Memory B cell (primary cell): ENCODE results near the gene AHNAK.

Source experiments
- ATAC-seq: fragments of 150-1000 bp; cut with Tn5 transposase; 2 replicates; pipeline ENCODE4 v1.10.0; 2021; ENCODE audit warnings: low read depth, mild to moderate bottlenecking, moderate library complexity
- DNase-seq, 2 donors: peaks; one replicate each; pipeline ENCODE4 v3.0.0; 2022; ENCODE audit warnings: low spot score in 2 of 2
- H3K27ac Mint-ChIP-seq: one replicate; pipeline ENCODE4 v1.8.0; 2022; ENCODE audit warnings: mild to moderate bottlenecking, moderate library complexity, mixed read lengths
- H3K27me3 Mint-ChIP-seq: one replicate; pipeline ENCODE4 v1.8.0; 2022; ENCODE audit warnings: mixed read lengths
- H3K36me3 Mint-ChIP-seq: one replicate; pipeline ENCODE4 v1.8.0; 2022; ENCODE audit warnings: mild to moderate bottlenecking, mixed read lengths
- H3K4me1 Mint-ChIP-seq: one replicate; pipeline ENCODE4 v1.8.0; 2022; ENCODE audit warnings: mixed read lengths
- H3K4me3 Mint-ChIP-seq: one replicate; pipeline ENCODE4 v1.8.0; 2022; ENCODE audit warnings: mild to moderate bottlenecking, moderate library complexity, mixed read lengths
- H3K9me3 Mint-ChIP-seq: one replicate; pipeline ENCODE4 v1.8.0; 2022; ENCODE audit warnings: mixed read lengths

AHNAK gene

GRCh38 chr11:62497132-62497801 is 49.3 kb downstream of the AHNAK start:
- H3K27ac Mint-ChIP-seq: no peak overlapping the region
- peaks cover 2% of the 10 kb centered on the region for H3K4me1 Mint-ChIP-seq
- H3K4me3 Mint-ChIP-seq: no peak overlapping the region
- DNase-seq: no peak
- no peak for ATAC-seq
- H3K9me3 Mint-ChIP-seq: no peaks in the 10 kb centered on the region
- no peaks in the 10 kb centered on the region for H3K36me3 Mint-ChIP-seq
- H3K27me3 Mint-ChIP-seq: no peaks in the 10 kb centered on the region

- Mint-ChIP-seq H3K36me3 (no peaks in the 10 kb centered on the region), H3K27ac (no peak overlapping the region), H3K27me3 (no peaks in the 10 kb centered on the region), H3K4me3 (no peak overlapping the region), H3K9me3 (no peaks in the 10 kb centered on the region), H3K4me1 (peaks cover 2% of the 10 kb centered on the region)
- DNase-seq (no peak), ATAC-seq (no peak)
Measured at GRCh38 chr11:62496676-62497075, 49.9 kb downstream of the AHNAK start.

- peaks cover 3% of the 10 kb centered on the region for H3K36me3 Mint-ChIP-seq
- H3K4me3 Mint-ChIP-seq: no peak overlapping the region
- no peak for DNase-seq
- H3K27ac Mint-ChIP-seq: no peak overlapping the region
- no peaks in the 10 kb centered on the region for H3K9me3 Mint-ChIP-seq
- H3K27me3 Mint-ChIP-seq: peaks cover 2% of the 10 kb centered on the region
- H3K4me1 Mint-ChIP-seq: peaks cover 2% of the 10 kb centered on the region
- no peak for ATAC-seq
Measured at GRCh38 chr11:62494246-62494645, 52.4 kb downstream of the AHNAK start.

GRCh38 chr11:62493801-62494200 is 52.8 kb downstream of the AHNAK start:
- H3K4me3 Mint-ChIP-seq: no peak overlapping the region
- DNase-seq (no peak), ATAC-seq (no peak)
- H3K4me1 Mint-ChIP-seq: peaks cover 2% of the 10 kb centered on the region
- peaks cover 3% of the 10 kb centered on the region for H3K36me3 Mint-ChIP-seq
- H3K27me3 Mint-ChIP-seq: peaks cover 2% of the 10 kb centered on the region
- H3K27ac Mint-ChIP-seq: no peak overlapping the region
- no peaks in the 10 kb centered on the region for H3K9me3 Mint-ChIP-seq

- peaks cover 2% of the 10 kb centered on the region for H3K27me3 Mint-ChIP-seq
- peaks cover 2% of the 10 kb centered on the region for H3K4me1 Mint-ChIP-seq
Measured at GRCh38 chr11:62492586-62492985, 54.0 kb downstream of the AHNAK start.

GRCh38 chr11:62491571-62492329 is 54.9 kb downstream of the AHNAK start:
- ATAC-seq (no peak), DNase-seq (no peak)
- Mint-ChIP-seq H3K27ac (no peak overlapping the region), H3K27me3 (peaks cover 2% of the 10 kb centered on the region), H3K4me3 (no peak overlapping the region), H3K9me3 (no peaks in the 10 kb centered on the region), H3K36me3 (peaks cover 5% of the 10 kb centered on the region), H3K4me1 (peaks cover 2% of the 10 kb centered on the region)

More at GRCh38 chr11:62492586-62492985, 54.0 kb downstream of the AHNAK start:
- H3K4me3 Mint-ChIP-seq: no peak overlapping the region
- H3K36me3 Mint-ChIP-seq: peaks cover 5% of the 10 kb centered on the region
- H3K9me3 Mint-ChIP-seq: no peaks in the 10 kb centered on the region
- no peak overlapping the region for H3K27ac Mint-ChIP-seq
- DNase-seq (no peak), ATAC-seq (no peak)

- no peak overlapping the region for H3K4me3 Mint-ChIP-seq
- DNase-seq (no peak), ATAC-seq (no peak)
- peaks cover 5% of the 10 kb centered on the region for H3K36me3 Mint-ChIP-seq
- peaks cover 5% of the 10 kb centered on the region for H3K27me3 Mint-ChIP-seq
- H3K4me1 Mint-ChIP-seq: no peaks in the 10 kb centered on the region
- no peak overlapping the region for H3K27ac Mint-ChIP-seq
- H3K9me3 Mint-ChIP-seq: no peaks in the 10 kb centered on the region
Measured at GRCh38 chr11:62489204-62489603, 57.4 kb downstream of the AHNAK start.

GRCh38 chr11:62487738-62488551 is 58.7 kb downstream of the AHNAK start:
- Mint-ChIP-seq H3K27me3 (peaks cover 5% of the 10 kb centered on the region), H3K36me3 (peaks cover 5% of the 10 kb centered on the region), H3K4me1 (no peaks in the 10 kb centered on the region), H3K9me3 (no peaks in the 10 kb centered on the region), H3K4me3 (no peak overlapping the region), H3K27ac (no peak overlapping the region)
- DNase-seq (no peak), ATAC-seq (no peak)

- peaks cover 5% of the 10 kb centered on the region for H3K36me3 Mint-ChIP-seq
- H3K4me3 Mint-ChIP-seq: no peak overlapping the region
- DNase-seq (no peak), ATAC-seq (no peak)
- H3K27me3 Mint-ChIP-seq: peaks cover 6% of the 10 kb centered on the region
- H3K9me3 Mint-ChIP-seq: no peaks in the 10 kb centered on the region
- no peak overlapping the region for H3K27ac Mint-ChIP-seq
- no peaks in the 10 kb centered on the region for H3K4me1 Mint-ChIP-seq
Measured at GRCh38 chr11:62487136-62487535, 59.5 kb downstream of the AHNAK start.

- Mint-ChIP-seq H3K4me3 (no peak overlapping the region), H3K27ac (no peak overlapping the region), H3K4me1 (no peaks in the 10 kb centered on the region), H3K36me3 (peaks cover 2% of the 10 kb centered on the region), H3K27me3 (peaks cover 7% of the 10 kb centered on the region), H3K9me3 (no peaks in the 10 kb centered on the region)
- DNase-seq (no peak), ATAC-seq (no peak)
Measured at GRCh38 chr11:62484352-62484751, 62.3 kb downstream of the AHNAK start.

GRCh38 chr11:62482753-62483152 is 63.9 kb downstream of the AHNAK start:
- no peak for ATAC-seq
- H3K36me3 Mint-ChIP-seq: no peaks in the 10 kb centered on the region

GRCh38 chr11:62479631-62480201 is 66.9 kb downstream of the AHNAK start:
- H3K4me1 Mint-ChIP-seq: no peaks in the 10 kb centered on the region
- H3K27me3 Mint-ChIP-seq: peaks cover 7% of the 10 kb centered on the region
- H3K4me3 Mint-ChIP-seq: no peak overlapping the region
- DNase-seq (no peak), ATAC-seq (no peak)
- H3K9me3 Mint-ChIP-seq: no peaks in the 10 kb centered on the region
- H3K36me3 Mint-ChIP-seq: no peaks in the 10 kb centered on the region
- H3K27ac Mint-ChIP-seq: no peak overlapping the region

More at GRCh38 chr11:62482753-62483152, 63.9 kb downstream of the AHNAK start:
- Mint-ChIP-seq H3K4me3 (no peak overlapping the region), H3K27me3 (peaks cover 7% of the 10 kb centered on the region), H3K9me3 (no peaks in the 10 kb centered on the region), H3K4me1 (no peaks in the 10 kb centered on the region), H3K27ac (no peak overlapping the region)
- no peak for DNase-seq

- Mint-ChIP-seq H3K9me3 (no peaks in the 10 kb centered on the region), H3K27ac (no peak overlapping the region), H3K36me3 (no peaks in the 10 kb centered on the region), H3K27me3 (peaks cover 4% of the 10 kb centered on the region), H3K4me1 (no peaks in the 10 kb centered on the region), H3K4me3 (no peak overlapping the region)
- ATAC-seq (no peak), DNase-seq (no peak)
Measured at GRCh38 chr11:62477927-62478326, 68.7 kb downstream of the AHNAK start.
